RWPE1 (cell line): Measurements from ENCODE around the gene DENND1A.

Source experiments
- CTCF ChIA-PET: fragments of 350-600 bp; sonication (Branson Sonifier 250); formaldehyde crosslinking; extraction: SDS; loops from one replicate; lab custom pipeline; 2021; lab: Yijun Ruan, JAX
- POLR2A ChIA-PET: fragments of 400-600 bp; formaldehyde crosslinking; extraction: SDS; loops from one replicate; lab custom pipeline; 2020; ENCODE audit warnings: antibody characterized with exemption; ENCODE audit not compliant: low non-redundant PET; lab: Yijun Ruan, JAX
- DNase-seq: peaks from one replicate; pipeline ENCODE4 v3.0.0; 2012; ENCODE audit warnings: low spot score
- H3K27ac ChIP-seq: fragments of 450-650 bp; 2 replicates; pipeline ENCODE4 v1.5.1; 2017
- TF ChIP-seq, protein P1 (sequence below): fragments of 450-650 bp; conservative IDR thresholded peaks from 2 replicates; pipeline ENCODE4 v1.5.1; 2017; ENCODE audit warnings: low read depth, mild to moderate bottlenecking

Gene DENND1A

DNA sequence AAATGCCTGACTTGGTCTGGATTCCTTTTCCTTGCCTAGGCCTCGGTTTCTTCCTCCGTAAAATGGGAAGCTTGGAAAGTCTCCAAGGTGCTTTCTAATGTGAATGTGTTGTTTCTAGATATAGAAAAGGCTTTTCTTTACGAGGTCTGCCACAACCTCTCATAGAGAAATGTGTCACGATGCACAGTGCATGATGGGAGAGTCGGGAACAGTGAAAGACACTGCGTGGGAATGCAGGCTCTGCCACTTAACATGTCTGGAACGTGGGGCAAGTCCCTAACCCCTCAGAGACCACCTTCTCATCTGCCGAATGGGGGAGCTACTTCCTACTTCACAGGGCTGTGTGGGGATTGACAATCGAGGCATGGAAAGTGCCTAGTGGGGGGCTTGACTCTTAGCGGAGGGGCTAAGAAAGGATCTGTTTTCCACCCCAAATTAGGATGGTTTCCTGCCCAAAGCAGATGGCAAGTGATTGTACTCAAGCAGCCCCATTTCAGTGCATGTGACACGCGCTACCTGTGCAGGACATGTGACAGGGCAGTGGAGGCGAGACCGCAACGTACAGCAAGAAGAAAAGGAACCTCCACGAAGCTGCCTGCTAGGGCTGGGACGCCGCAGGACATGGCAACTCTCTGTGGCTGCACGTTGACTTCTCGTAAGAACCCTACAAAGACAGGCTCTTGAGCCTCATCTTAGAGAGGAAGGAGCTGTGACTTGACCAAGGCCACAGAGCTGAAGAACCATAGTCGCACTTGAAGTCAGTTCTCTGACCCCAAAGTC lies 458.7 kb downstream of the DENND1A start:
- no peak for DNase-seq
- ChIA-PET CTCF (no interaction called here), POLR2A (no interaction called here)
- H3K27ac ChIP-seq: no peak overlapping the region
- TF ChIP-seq, protein P1, sequence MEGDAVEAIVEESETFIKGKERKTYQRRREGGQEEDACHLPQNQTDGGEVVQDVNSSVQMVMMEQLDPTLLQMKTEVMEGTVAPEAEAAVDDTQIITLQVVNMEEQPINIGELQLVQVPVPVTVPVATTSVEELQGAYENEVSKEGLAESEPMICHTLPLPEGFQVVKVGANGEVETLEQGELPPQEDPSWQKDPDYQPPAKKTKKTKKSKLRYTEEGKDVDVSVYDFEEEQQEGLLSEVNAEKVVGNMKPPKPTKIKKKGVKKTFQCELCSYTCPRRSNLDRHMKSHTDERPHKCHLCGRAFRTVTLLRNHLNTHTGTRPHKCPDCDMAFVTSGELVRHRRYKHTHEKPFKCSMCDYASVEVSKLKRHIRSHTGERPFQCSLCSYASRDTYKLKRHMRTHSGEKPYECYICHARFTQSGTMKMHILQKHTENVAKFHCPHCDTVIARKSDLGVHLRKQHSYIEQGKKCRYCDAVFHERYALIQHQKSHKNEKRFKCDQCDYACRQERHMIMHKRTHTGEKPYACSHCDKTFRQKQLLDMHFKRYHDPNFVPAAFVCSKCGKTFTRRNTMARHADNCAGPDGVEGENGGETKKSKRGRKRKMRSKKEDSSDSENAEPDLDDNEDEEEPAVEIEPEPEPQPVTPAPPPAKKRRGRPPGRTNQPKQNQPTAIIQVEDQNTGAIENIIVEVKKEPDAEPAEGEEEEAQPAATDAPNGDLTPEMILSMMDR: no peak

DNA sequence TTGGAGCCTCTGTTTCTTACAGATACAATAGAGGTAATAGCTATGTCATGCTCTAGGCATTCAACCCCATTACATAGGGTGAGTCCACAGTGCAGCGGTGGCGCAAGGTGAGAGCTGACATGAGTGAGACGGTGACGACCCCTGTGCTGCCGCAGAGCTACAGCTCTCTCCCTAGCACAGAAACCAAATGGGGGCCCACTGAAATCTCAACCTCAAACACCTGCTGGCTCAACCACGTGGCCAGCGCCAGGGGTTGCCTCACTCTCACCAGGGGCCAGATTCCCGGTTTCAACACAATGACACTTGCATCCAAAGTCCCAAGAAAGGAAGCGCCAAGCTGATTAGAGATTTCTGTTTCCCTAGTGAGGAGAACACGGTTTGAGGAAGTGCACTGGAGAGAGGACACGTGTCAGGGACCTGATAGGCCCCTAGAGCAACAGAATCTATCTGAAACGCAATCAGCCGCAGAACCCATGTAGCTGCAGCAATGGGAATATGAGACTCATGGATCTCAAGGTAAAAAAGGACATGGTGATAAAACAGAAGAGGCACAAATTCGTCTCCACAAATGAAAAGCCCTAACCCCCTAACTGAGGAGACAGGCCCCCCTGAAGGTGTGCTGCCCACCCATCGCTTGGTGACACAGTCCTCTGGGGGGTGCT lies 459.7 kb downstream of the DENND1A start:
- TF ChIP-seq, protein P1: no peak
- POLR2A ChIA-PET: no interaction called here
- no peak for DNase-seq
- H3K27ac ChIP-seq: no peak overlapping the region
- CTCF ChIA-PET: interaction anchor here (0.6 kb wide), 1 partner anchor 450 kb away, joined by 4 read pairs; no protein-coding TSS in a partner anchor

DNA sequence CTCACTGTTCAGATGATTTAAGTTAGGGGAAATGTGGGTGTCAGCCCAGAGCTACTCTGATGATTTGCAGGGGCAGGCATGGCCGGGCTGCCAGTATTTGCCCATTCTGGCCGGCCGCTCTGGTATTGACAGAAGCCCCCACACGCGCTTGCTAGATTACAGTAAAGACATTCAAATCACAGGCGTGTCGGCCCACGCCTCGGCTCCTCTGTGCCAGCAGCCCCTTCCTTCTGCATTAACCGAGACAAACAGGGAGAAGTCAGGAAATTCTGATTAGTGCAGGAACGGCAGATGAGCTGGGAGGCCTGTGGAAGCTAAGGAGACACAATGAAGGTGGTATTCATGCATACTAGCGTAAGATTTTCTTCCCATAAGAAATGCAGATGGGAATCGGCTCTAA lies 460.6 kb downstream of the DENND1A start:
- TF ChIP-seq, protein P1: no peak
- POLR2A ChIA-PET: no interaction called here

DNA sequence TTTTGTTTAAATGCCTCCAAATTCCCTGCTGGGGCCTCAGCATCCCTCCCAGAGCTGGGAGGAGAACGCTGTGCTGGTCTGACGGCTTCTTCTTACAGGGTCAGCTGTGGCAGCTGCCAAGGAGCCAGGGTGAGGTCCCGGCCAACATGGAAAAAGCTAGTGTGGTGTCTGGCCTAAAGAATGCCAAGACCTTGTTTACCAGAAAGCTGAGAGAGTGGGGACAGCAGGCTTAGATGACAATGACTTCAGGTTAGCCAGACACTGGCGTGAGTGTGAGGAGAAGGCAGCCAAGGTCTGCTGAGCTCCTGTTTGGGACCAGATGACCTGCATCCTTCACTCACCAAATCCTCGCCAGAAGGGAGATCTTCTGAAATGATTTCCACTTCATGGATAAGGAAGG lies 461.4 kb downstream of the DENND1A start:
- ChIA-PET CTCF (interaction anchor here (0.6 kb wide), 2 partner anchors 12 to 660 kb away, joined by 3 to 4 read pairs; no protein-coding TSS in a partner anchor), POLR2A (no interaction called here)
- TF ChIP-seq, protein P1: no peak
- H3K27ac ChIP-seq: no peak overlapping the region
- no peak for DNase-seq

More for the DNA sequence above, 460.6 kb downstream of the DENND1A start:
- no peak for DNase-seq
- CTCF ChIA-PET: interaction anchor here (0.6 kb wide), 2 partner anchors 451 to 660 kb away, joined by 3 to 4 read pairs; no protein-coding TSS in a partner anchor
- H3K27ac ChIP-seq: no peak overlapping the region

DNA sequence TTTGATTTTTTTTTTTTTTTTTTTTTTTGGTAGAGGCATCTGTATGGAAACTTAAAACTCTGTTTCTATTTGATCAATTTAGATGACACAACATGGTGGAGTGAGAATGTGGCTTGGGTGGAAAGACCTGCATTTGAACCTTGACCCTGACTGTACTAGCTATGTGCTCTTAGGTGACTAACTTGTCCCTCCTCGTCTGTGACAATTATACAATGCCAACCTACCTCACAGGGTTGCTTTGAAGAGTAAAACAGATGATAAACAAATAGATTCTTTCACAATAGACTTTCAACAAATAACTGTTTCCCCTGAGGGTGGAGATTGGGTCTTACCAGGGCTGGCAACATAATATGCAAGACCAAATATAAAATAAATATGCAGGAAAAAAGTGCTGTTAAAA lies 464.6 kb downstream of the DENND1A start:
- POLR2A ChIA-PET: no interaction called here
- CTCF ChIA-PET: interaction anchor here (0.7 kb wide), 1 partner anchor 79 kb away, joined by 5 read pairs; no protein-coding TSS in a partner anchor
- no peak for DNase-seq
- no peak overlapping the region for H3K27ac ChIP-seq
- TF ChIP-seq, protein P1: no peak

DNA sequence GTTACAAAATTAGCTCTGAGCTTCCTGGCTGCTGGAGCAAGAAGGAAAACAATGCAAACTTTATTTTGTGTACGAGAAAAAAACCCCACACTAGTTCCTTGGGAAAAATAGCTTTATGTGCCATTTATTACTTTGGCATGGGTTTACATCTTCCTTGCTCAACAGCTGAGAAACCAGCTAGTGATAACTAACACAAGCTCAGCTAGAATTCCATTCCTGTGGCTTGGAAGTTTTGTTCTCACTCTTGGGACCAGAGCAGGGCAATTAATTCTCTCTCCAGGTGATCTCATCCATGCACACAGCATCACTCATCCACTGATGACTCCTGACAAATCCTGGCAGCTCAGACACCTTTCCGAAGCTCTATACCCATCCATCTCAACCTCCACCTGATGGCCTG lies 469.8 kb downstream of the DENND1A start:
- DNase-seq: no peak
- ChIA-PET POLR2A (no interaction called here), CTCF (interaction anchor here (0.8 kb wide), 1 partner anchor 58 kb away, joined by 4 read pairs; no protein-coding TSS in a partner anchor)
- no peak overlapping the region for H3K27ac ChIP-seq
- TF ChIP-seq, protein P1: no peak
